PC-9 (cell line): ENCODE measurements around the gene IGF2.
A peak's percentile ranks its signal among the peaks of the same experiment; 100 is the strongest.

Experiments used
- CTCF ChIP-seq: fragments of 200-600 bp; sonication (generic); conservative IDR thresholded peaks from 2 replicates; pipeline ENCODE4 v1.6.1; 2017; ENCODE audit warnings: mixed run types, antibody characterized with exemption, mild to moderate bottlenecking, moderate library complexity
- EZH2 ChIP-seq: fragments of 200-600 bp; sonication (generic); IDR thresholded peaks from 2 replicates; pipeline ENCODE4 v1.8.0; 2017; ENCODE audit warnings: antibody characterized with exemption, low read depth

- TF ChIP-seq CTCF (peak; percentile 68), EZH2 (no peak)
These were observed 11.0 kb upstream of the IGF2 start for GRCh38 chr11:2149864-2150847.
